ENCODE data around the gene PRDM7. TPM values are rescaled to one million over a fixed set of nuclear protein-coding genes. Genes with fewer than 3 reads are reported as not detected.

Gene PRDM7
- total RNA-seq, 1 experiment from 2014 or later: not detected

DNA sequence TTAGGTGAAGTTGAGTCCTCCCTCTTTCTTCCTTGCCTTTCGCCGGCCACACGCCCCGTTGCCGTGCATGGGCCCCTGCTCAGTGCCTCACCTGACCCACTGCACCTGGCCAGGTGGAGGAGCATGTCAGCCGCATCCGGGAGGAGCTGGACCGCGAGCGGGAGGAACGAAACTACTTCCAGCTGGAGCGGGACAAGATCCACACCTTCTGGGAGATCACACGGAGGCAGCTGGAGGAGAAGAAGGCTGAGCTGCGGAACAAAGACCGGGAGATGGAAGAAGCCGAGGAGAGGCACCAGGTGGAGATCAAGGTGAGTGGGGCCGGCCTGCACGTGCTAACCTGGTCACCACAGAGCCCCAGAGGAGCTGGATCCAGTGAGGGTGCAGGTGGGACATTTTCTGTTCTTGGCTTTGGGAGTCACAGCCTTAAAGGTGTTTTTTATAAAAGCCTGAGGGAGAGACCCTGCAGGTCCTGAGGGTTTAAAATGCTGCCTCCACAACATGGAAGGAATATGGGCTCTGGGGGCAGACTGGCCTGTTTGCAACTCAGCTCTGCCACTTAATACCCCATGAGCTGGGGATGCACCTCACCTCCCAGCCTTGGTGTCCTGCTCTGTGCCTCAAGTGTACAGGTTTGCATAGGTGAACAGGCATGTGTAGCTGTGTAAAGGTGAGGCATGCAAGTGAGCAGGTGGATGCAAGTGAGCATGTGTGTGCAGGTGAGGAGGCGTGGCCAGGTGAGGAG is 45.8 kb downstream of the PRDM7 start:
- DNase-seq (ENCODE audit: low spot score) (no peak), ATAC-seq (no peak)
- Mint-ChIP-seq H3K27me3 (ENCODE audit: low read depth) (no peaks in the 10 kb centered on the region), H3K27ac (peak overlapping the region; percentile 49; the same call in 1 of the 2 replicates), H3K4me3 (no peak overlapping the region), H3K36me3 (peaks cover 41% of the 10 kb centered on the region), H3K4me1 (peaks cover 9% of the 10 kb centered on the region), H3K9me3 (no peaks in the 10 kb centered on the region)
- TF ChIP-seq RELA (CRISPR knock-in tag; IDR thresholded peaks at IDR 0.05; ENCODE audit: borderline replicate concordance) (no peak), KAT7 (CRISPR knock-in tag; IDR thresholded peaks at IDR 0.05; ENCODE audit: borderline replicate concordance) (no peak), OVOL2 (CRISPR knock-in tag; IDR thresholded peaks at IDR 0.05; ENCODE audit: borderline replicate concordance) (no peak), EMX1 (CRISPR knock-in tag; IDR thresholded peaks at IDR 0.05) (no peak), AFF4 (CRISPR knock-in tag; IDR thresholded peaks at IDR 0.05; ENCODE audit: borderline replicate concordance) (no peak), ZNF317 (CRISPR knock-in tag; IDR thresholded peaks at IDR 0.05; ENCODE audit: borderline replicate concordance, low read depth) (no peak), NR1H2 (CRISPR knock-in tag; IDR thresholded peaks at IDR 0.05) (no peak), SOX15 (CRISPR knock-in tag; IDR thresholded peaks at IDR 0.05) (no peak), HMGXB4 (CRISPR knock-in tag; IDR thresholded peaks at IDR 0.05) (no peak), NFATC4 (CRISPR knock-in tag; IDR thresholded peaks at IDR 0.05) (no peak), JAZF1 (CRISPR knock-in tag; IDR thresholded peaks at IDR 0.05) (no peak), E2F4 (CRISPR knock-in tag; IDR thresholded peaks at IDR 0.05; ENCODE audit: borderline replicate concordance, low read depth) (no peak), ELF4 (CRISPR knock-in tag; IDR thresholded peaks at IDR 0.05; ENCODE audit: low read depth) (no peak), ZBTB21 (CRISPR knock-in tag; IDR thresholded peaks at IDR 0.05; ENCODE audit: borderline replicate concordance) (no peak), NR2C2 (CRISPR knock-in tag; IDR thresholded peaks at IDR 0.05) (no peak)
- TF ChIP-seq, protein P1, sequence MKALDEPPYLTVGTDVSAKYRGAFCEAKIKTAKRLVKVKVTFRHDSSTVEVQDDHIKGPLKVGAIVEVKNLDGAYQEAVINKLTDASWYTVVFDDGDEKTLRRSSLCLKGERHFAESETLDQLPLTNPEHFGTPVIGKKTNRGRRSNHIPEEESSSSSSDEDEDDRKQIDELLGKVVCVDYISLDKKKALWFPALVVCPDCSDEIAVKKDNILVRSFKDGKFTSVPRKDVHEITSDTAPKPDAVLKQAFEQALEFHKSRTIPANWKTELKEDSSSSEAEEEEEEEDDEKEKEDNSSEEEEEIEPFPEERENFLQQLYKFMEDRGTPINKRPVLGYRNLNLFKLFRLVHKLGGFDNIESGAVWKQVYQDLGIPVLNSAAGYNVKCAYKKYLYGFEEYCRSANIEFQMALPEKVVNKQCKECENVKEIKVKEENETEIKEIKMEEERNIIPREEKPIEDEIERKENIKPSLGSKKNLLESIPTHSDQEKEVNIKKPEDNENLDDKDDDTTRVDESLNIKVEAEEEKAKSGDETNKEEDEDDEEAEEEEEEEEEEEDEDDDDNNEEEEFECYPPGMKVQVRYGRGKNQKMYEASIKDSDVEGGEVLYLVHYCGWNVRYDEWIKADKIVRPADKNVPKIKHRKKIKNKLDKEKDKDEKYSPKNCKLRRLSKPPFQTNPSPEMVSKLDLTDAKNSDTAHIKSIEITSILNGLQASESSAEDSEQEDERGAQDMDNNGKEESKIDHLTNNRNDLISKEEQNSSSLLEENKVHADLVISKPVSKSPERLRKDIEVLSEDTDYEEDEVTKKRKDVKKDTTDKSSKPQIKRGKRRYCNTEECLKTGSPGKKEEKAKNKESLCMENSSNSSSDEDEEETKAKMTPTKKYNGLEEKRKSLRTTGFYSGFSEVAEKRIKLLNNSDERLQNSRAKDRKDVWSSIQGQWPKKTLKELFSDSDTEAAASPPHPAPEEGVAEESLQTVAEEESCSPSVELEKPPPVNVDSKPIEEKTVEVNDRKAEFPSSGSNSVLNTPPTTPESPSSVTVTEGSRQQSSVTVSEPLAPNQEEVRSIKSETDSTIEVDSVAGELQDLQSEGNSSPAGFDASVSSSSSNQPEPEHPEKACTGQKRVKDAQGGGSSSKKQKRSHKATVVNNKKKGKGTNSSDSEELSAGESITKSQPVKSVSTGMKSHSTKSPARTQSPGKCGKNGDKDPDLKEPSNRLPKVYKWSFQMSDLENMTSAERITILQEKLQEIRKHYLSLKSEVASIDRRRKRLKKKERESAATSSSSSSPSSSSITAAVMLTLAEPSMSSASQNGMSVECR (CRISPR knock-in tag; IDR thresholded peaks at IDR 0.05; ENCODE audit: borderline replicate concordance): no peak
- TF ChIP-seq, protein P2, sequence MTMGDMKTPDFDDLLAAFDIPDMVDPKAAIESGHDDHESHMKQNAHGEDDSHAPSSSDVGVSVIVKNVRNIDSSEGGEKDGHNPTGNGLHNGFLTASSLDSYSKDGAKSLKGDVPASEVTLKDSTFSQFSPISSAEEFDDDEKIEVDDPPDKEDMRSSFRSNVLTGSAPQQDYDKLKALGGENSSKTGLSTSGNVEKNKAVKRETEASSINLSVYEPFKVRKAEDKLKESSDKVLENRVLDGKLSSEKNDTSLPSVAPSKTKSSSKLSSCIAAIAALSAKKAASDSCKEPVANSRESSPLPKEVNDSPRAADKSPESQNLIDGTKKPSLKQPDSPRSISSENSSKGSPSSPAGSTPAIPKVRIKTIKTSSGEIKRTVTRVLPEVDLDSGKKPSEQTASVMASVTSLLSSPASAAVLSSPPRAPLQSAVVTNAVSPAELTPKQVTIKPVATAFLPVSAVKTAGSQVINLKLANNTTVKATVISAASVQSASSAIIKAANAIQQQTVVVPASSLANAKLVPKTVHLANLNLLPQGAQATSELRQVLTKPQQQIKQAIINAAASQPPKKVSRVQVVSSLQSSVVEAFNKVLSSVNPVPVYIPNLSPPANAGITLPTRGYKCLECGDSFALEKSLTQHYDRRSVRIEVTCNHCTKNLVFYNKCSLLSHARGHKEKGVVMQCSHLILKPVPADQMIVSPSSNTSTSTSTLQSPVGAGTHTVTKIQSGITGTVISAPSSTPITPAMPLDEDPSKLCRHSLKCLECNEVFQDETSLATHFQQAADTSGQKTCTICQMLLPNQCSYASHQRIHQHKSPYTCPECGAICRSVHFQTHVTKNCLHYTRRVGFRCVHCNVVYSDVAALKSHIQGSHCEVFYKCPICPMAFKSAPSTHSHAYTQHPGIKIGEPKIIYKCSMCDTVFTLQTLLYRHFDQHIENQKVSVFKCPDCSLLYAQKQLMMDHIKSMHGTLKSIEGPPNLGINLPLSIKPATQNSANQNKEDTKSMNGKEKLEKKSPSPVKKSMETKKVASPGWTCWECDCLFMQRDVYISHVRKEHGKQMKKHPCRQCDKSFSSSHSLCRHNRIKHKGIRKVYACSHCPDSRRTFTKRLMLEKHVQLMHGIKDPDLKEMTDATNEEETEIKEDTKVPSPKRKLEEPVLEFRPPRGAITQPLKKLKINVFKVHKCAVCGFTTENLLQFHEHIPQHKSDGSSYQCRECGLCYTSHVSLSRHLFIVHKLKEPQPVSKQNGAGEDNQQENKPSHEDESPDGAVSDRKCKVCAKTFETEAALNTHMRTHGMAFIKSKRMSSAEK (CRISPR knock-in tag; IDR thresholded peaks at IDR 0.05; ENCODE audit: borderline replicate concordance): no peak
- TF ChIP-seq, protein P3, sequence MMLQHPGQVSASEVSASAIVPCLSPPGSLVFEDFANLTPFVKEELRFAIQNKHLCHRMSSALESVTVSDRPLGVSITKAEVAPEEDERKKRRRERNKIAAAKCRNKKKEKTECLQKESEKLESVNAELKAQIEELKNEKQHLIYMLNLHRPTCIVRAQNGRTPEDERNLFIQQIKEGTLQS (CRISPR knock-in tag; conservative IDR thresholded peaks at IDR 0.05): no peak
- ChIA-PET CTCF (interaction anchor here (0.7 kb wide), 1 partner anchor 11 kb away, joined by 3 read pairs; no protein-coding TSS in a partner anchor), POLR2A (no interaction called here)

Data from WTC11 (cell line).